Coronary artery (tissue), 2 donors: ENCODE data around the gene CCDC192.

ENCODE experiments used
- DNase-seq: peaks from one replicate; pipeline ENCODE4 v3.0.0-alpha.2; 2017; ENCODE audit warnings: low spot score
- H3K27ac ChIP-seq, 2 donors: fragments of 200-600 bp; sonication (generic); one replicate each; pipeline ENCODE4 v1.5.1; 2016 to 2019
- H3K4me3 ChIP-seq: fragments of 200-600 bp; sonication (generic); 2 replicates; pipeline ENCODE4 v1.5.1; 2016; ENCODE audit warnings: mild to moderate bottlenecking, moderate library complexity
- CTCF ChIP-seq: fragments of 200-600 bp; sonication (generic); IDR thresholded peaks from one replicate; pipeline ENCODE4 v1.5.1; 2019; ENCODE audit warnings: antibody characterized with exemption

Gene CCDC192

GRCh38 chr5:127967983-127968592 is 264.9 kb downstream of the CCDC192 start:
- no peak for DNase-seq
- H3K27ac ChIP-seq = no peak overlapping the region
- TF ChIP-seq CTCF = no peak
- no peak overlapping the region for H3K4me3 ChIP-seq

GRCh38 chr5:127969002-127969401 is 265.8 kb downstream of the CCDC192 start:
- no peak overlapping the region for H3K27ac ChIP-seq
- no peak for TF ChIP-seq CTCF
- DNase-seq = no peak
- H3K4me3 ChIP-seq = no peak overlapping the region

GRCh38 chr5:127969651-127970050 is 266.5 kb downstream of the CCDC192 start:
- no peak for DNase-seq
- H3K27ac ChIP-seq = no peak overlapping the region
- no peak for TF ChIP-seq CTCF
- H3K4me3 ChIP-seq = no peak overlapping the region

- H3K27ac ChIP-seq = no peak overlapping the region
- no peak for TF ChIP-seq CTCF
- no peak overlapping the region for H3K4me3 ChIP-seq
- DNase-seq = no peak
These were observed 266.9 kb downstream of the CCDC192 start for GRCh38 chr5:127970081-127970480.

GRCh38 chr5:127970854-127971425 is 267.7 kb downstream of the CCDC192 start:
- no peak overlapping the region for H3K27ac ChIP-seq
- no peak for DNase-seq

GRCh38 chr5:127975961-127976360 is 272.8 kb downstream of the CCDC192 start:
- TF ChIP-seq CTCF = no peak
- Histone ChIP-seq H3K27ac (no peak overlapping the region), H3K4me3 (no peak overlapping the region)
- DNase-seq = no peak

More at GRCh38 chr5:127970854-127971425, 267.7 kb downstream of the CCDC192 start:
- TF ChIP-seq CTCF = no peak
- H3K4me3 ChIP-seq = no peak overlapping the region

- no peak for DNase-seq
- H3K4me3 ChIP-seq = no peak overlapping the region
- no peak overlapping the region for H3K27ac ChIP-seq
- no peak for TF ChIP-seq CTCF
These were observed 273.3 kb downstream of the CCDC192 start for GRCh38 chr5:127976525-127976924.
